Fibroblast of lung (primary cell): ENCODE results near the gene DENND4B. TPM values are rescaled to one million over a fixed set of nuclear protein-coding genes. Genes with fewer than 3 reads are reported as not detected.

Experiments
- DNase-seq, 2 donors: peaks; one replicate each; pipeline versions ENCODE4 v3.0.0 to v3.0.0-alpha.2; 2010; ENCODE audit warnings: low read depth in 2 of 2
- H2AFZ ChIP-seq: 2 replicates; pipeline ENCODE4 v1.5.1; 2012; ENCODE audit warnings: low read length, control low read depth, inconsistent platforms
- H3K27ac ChIP-seq: 2 replicates; pipeline ENCODE4 v1.5.1; 2011; ENCODE audit warnings: low read length, control low read depth; ENCODE audit not compliant: insufficient read depth
- H3K27me3 ChIP-seq: 2 replicates; pipeline ENCODE4 v1.5.1; 2011; ENCODE audit warnings: mild to moderate bottlenecking, low read length; ENCODE audit not compliant: control insufficient read depth, insufficient read depth
- H3K36me3 ChIP-seq: 2 replicates; pipeline ENCODE4 v1.5.1; 2011; ENCODE audit warnings: low read length; ENCODE audit not compliant: control insufficient read depth, insufficient read depth
- H3K4me1 ChIP-seq: 2 replicates; pipeline ENCODE4 v1.5.1; 2011; ENCODE audit warnings: low read length; ENCODE audit not compliant: control insufficient read depth, insufficient read depth; ENCODE audit errors: extremely low read depth
- H3K4me2 ChIP-seq: 2 replicates; pipeline ENCODE4 v1.5.1; 2011; ENCODE audit warnings: low read length, control low read depth; ENCODE audit not compliant: insufficient read depth; ENCODE audit errors: extremely low read depth
- H3K4me3 ChIP-seq, 4 experiments: fragments of 200-600 bp in 1 of 4; sonication (generic) in 1 of 4; replicated peaks in 1 of 4; 2 replicates each; pipeline ENCODE4 v1.5.1; 2011 to 2016; ENCODE audit warnings: low read length in 4 of 4, low read depth in 3 of 4, mild to moderate bottlenecking in 3 of 4, control low read depth in 2 of 4, inconsistent platforms in 1 of 4, mixed read lengths in 1 of 4; ENCODE audit not compliant: insufficient read depth in 1 of 4; ENCODE audit errors: control extremely low read depth in 1 of 4
- H3K79me2 ChIP-seq: 2 replicates; pipeline ENCODE4 v1.5.1; 2012; ENCODE audit warnings: mild to moderate bottlenecking, low read length, inconsistent platforms; ENCODE audit not compliant: control insufficient read depth, insufficient read depth
- H3K9ac ChIP-seq: 2 replicates; pipeline ENCODE4 v1.5.1; 2011; ENCODE audit warnings: mild to moderate bottlenecking, low read length, control low read depth; ENCODE audit not compliant: insufficient read depth
- H3K9me3 ChIP-seq: 2 replicates; pipeline ENCODE4 v1.5.1; 2012; ENCODE audit warnings: low read depth, low read length; ENCODE audit not compliant: control insufficient read depth, insufficient read depth
- H4K20me1 ChIP-seq: 2 replicates; pipeline ENCODE4 v1.5.1; 2011; ENCODE audit warnings: low read length; ENCODE audit not compliant: control insufficient read depth, insufficient read depth; ENCODE audit errors: extremely low read depth
- CTCF ChIP-seq, 2 donors: IDR thresholded peaks in 1 of 2; conservative IDR thresholded peaks in 1 of 2; 1 replicate in 1 of 2; 2 replicates in 1 of 2; pipeline ENCODE4 v1.5.1; 2011 to 2012; ENCODE audit warnings: low read length in 2 of 2, control low read depth in 1 of 2, inconsistent platforms in 1 of 2, low read depth in 1 of 2, mild to moderate bottlenecking in 1 of 2
- EZH2 ChIP-seq: IDR thresholded peaks from 2 replicates; pipeline ENCODE4 v1.5.1; 2012; ENCODE audit warnings: low read length, control low read depth, mild to moderate bottlenecking; ENCODE audit errors: missing control alignments
- polyA plus RNA-seq, 2 donors: library from polyadenylated mRNA; depleted of rRNA in 1 of 2; stranded (reverse) in 1 of 2; unstranded in 1 of 2; fragments of >200 nt; gene quantifications; 2 replicates each; pipeline ENCODE4 v1.2.1, GENCODE V29; 2011 to 2012; ENCODE audit warnings: missing spikeins in 1 of 2
- total RNA-seq: library from RNA; depleted of rRNA; stranded (reverse); fragments of >200 nt; gene quantifications from 2 replicates; pipeline ENCODE4 v1.2.1, GENCODE V29; 2014

DENND4B gene
- total and polyA plus RNA-seq, 2 donors (not counting 1 experiment from before 2014, with no cell fraction given), result 9.1 to 17.7 TPM

GRCh38 chr1:153957744-153958110 lies 11.2 kb upstream of the DENND4B start:
- no peaks in the 10 kb centered on the region for H3K9me3 ChIP-seq
- no peaks in the 10 kb centered on the region for H3K27me3 ChIP-seq
- no peak overlapping the region for H2AFZ ChIP-seq
- H3K9ac ChIP-seq, result peak overlapping the region; percentile 86
- peaks cover 15% of the 10 kb centered on the region for H3K4me1 ChIP-seq
- no peak for TF ChIP-seq CTCF (conservative IDR thresholded peaks at IDR 0.05 in 1 of 2, IDR thresholded peaks at IDR 0.05 in 1 of 2; ENCODE audit: low read depth in 1 of 2, low read length in 2 of 2)
- no peak for TF ChIP-seq EZH2
- no peaks in the 10 kb centered on the region for H4K20me1 ChIP-seq
- peaks cover 47% of the 10 kb centered on the region for H3K79me2 ChIP-seq
- peaks cover 6% of the 10 kb centered on the region for H3K36me3 ChIP-seq
- H3K27ac ChIP-seq, result peak overlapping the region; percentile 53
- H3K4me2 ChIP-seq, result peak overlapping the region; percentile 93
- peak overlapping the region; percentile 72 to 96 (median 84) for H3K4me3 ChIP-seq
- DNase-seq, result peak in 1 of 2 donors; percentile 36

- peak overlapping the region; percentile 53 for H3K27ac ChIP-seq
- H4K20me1 ChIP-seq, result no peaks in the 10 kb centered on the region
- peak overlapping the region; percentile 72 to 96 (median 84) for H3K4me3 ChIP-seq
- H3K27me3 ChIP-seq, result no peaks in the 10 kb centered on the region
- no peak overlapping the region for H2AFZ ChIP-seq
- H3K4me1 ChIP-seq, result peaks cover 10% of the 10 kb centered on the region
- peaks cover 9% of the 10 kb centered on the region for H3K36me3 ChIP-seq
- H3K9ac ChIP-seq, result peak overlapping the region; percentile 86
- H3K9me3 ChIP-seq, result no peaks in the 10 kb centered on the region
- DNase-seq, result no peak
- H3K4me2 ChIP-seq, result peak overlapping the region; percentile 93
- peaks cover 41% of the 10 kb centered on the region for H3K79me2 ChIP-seq
- no peak for TF ChIP-seq CTCF (conservative IDR thresholded peaks at IDR 0.05 in 1 of 2, IDR thresholded peaks at IDR 0.05 in 1 of 2; ENCODE audit: low read depth in 1 of 2, low read length in 2 of 2)
- TF ChIP-seq EZH2, result no peak
Observed at GRCh38 chr1:153956997-153957715, 10.6 kb upstream of the DENND4B start.

- no peak overlapping the region for H3K4me3 ChIP-seq
- no peak overlapping the region for H3K9ac ChIP-seq
- no peaks in the 10 kb centered on the region for H3K27me3 ChIP-seq
- no peaks in the 10 kb centered on the region for H4K20me1 ChIP-seq
- no peak for TF ChIP-seq CTCF (conservative IDR thresholded peaks at IDR 0.05 in 1 of 2, IDR thresholded peaks at IDR 0.05 in 1 of 2; ENCODE audit: low read depth in 1 of 2, low read length in 2 of 2)
- TF ChIP-seq EZH2, result no peak
- H3K9me3 ChIP-seq, result no peaks in the 10 kb centered on the region
- H2AFZ ChIP-seq, result no peak overlapping the region
- peaks cover 38% of the 10 kb centered on the region for H3K79me2 ChIP-seq
- peaks cover 4% of the 10 kb centered on the region for H3K4me1 ChIP-seq
- no peak for DNase-seq
- H3K27ac ChIP-seq, result no peak overlapping the region
- H3K4me2 ChIP-seq, result no peak overlapping the region
- H3K36me3 ChIP-seq, result peaks cover 13% of the 10 kb centered on the region
Observed at GRCh38 chr1:153954826-153955225, 8.3 kb upstream of the DENND4B start.
